ENCODE results near the gene ANO6.
"Not testable (repeated sequence)": the region's sequence is repeated elsewhere in the genome, so short reads cannot be mapped to it uniquely, and the experiment has no call there.

ANO6 gene

GRCh38 chr12:45215419-45216229, at the start of gene ANO6:
TSS of gene ANO6 (plus strand) at chr12:45216095. CDS start at chr12:45216322, 227 bp downstream.
- peak; percentile 60 for FAIRE-seq
- DNase-seq (ENCODE audit: low spot score): peak; percentile 74

GRCh38 chr12:45168976-45169375, 46.9 kb upstream of the ANO6 start:
- FAIRE-seq: no peak
- no peak for DNase-seq (ENCODE audit: low spot score)

DNA sequence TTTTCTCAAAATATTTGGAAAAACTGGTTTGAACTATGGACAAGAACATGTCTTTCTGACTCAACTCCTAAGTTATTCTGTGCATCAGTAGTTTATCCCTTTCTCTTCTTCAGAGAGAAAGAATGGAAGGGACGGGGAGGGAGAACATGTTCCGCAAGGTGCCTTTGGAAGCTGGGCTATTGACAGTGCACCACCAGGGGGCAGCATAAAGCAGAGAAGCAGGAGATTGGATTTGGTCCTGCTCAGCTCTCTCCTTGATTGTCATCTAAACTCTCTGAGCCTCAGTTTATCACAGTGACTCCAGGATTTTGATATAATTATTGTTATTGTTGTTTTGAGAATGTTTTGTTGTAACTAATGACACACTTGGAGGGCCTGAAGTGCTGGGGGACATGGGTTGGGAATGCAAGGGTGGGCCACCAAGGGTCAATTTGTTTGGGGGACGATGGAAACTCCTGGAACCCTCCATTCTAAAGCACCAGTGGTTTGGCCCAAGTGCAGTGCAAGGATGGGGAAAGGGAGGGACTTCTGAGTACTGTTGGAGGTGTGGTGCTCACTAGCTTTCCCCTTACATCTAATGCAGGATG, 45.3 kb upstream of the ANO6 start:
- peak; percentile 32 for DNase-seq (ENCODE audit: low spot score)
- FAIRE-seq: peak; percentile 38

GRCh38 chr12:45173293-45173692, 42.6 kb upstream of the ANO6 start:
- peak; percentile 30 for FAIRE-seq
- not testable (repeated sequence) for DNase-seq (ENCODE audit: low spot score)

DNA sequence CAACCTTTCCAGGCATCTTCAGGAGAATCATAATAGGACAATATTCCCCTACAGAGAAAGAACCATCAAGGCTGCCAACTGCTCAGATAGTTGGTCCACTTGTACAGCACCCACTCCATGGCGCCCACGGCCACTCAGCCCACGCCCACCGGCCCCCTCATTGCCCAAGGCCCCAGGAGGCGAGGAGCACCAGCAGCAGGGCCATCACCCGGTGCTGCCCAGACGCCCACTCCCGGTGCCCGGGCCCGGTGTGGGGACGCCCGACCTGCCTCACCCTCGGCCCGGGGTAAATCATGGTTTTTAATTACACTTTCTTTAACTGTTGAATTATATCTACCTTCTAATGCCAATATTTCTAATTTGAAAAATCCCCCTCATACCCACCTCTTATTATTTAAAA, 41.3 kb upstream of the ANO6 start:
- no peak for FAIRE-seq
- no peak for DNase-seq (ENCODE audit: low spot score)

DNA sequence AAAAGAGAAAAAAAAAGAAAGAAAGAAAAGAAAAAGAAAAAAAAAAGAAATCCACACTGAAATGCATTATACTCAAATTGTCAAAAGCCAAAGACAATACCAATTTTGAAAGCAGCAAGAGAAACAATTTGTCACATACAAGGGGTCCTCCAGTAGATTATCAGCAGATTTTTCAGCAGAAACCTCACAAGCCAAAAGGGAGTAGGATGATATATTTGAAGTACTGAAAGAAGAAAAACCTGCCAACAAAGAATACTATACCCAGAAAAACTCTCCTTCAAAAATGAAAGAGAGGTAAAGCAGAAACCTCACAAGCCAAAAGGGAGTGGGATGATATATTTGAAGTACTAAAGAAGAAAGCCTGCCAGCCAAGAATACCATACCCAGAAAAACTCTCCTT, 37.1 kb upstream of the ANO6 start:
- FAIRE-seq: no peak
- DNase-seq (ENCODE audit: low spot score): no peak

DNA sequence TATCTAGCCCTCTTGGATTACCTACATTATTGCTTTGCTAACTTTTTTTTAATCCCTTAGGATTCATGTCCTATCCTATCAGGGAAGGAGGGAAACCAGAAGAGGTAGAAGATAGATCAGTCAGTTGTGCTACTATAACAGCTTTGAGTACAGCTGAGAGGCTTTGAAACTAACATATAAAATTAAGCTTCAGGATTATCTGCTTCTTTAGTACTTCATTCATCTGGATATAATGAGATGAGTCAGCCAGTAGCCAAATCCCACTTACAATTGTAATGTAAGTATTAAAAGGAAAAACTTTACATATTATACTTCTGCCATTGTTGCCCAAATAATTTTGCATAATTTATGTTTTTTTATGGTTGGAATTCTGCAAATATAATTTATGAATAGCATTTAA, 33.4 kb upstream of the ANO6 start:
- DNase-seq (ENCODE audit: low spot score): no peak
- FAIRE-seq: no peak

GRCh38 chr12:45183246-45183645, 32.6 kb upstream of the ANO6 start:
- FAIRE-seq (no peak), DNase-seq (ENCODE audit: low spot score) (no peak)

- no peak for DNase-seq (ENCODE audit: low spot score)
- FAIRE-seq: no peak
Observed at GRCh38 chr12:45184147-45184963, 31.5 kb upstream of the ANO6 start.

GRCh38 chr12:45186762-45187161, 29.1 kb upstream of the ANO6 start:
- no peak for FAIRE-seq
- no peak for DNase-seq (ENCODE audit: low spot score)

DNA sequence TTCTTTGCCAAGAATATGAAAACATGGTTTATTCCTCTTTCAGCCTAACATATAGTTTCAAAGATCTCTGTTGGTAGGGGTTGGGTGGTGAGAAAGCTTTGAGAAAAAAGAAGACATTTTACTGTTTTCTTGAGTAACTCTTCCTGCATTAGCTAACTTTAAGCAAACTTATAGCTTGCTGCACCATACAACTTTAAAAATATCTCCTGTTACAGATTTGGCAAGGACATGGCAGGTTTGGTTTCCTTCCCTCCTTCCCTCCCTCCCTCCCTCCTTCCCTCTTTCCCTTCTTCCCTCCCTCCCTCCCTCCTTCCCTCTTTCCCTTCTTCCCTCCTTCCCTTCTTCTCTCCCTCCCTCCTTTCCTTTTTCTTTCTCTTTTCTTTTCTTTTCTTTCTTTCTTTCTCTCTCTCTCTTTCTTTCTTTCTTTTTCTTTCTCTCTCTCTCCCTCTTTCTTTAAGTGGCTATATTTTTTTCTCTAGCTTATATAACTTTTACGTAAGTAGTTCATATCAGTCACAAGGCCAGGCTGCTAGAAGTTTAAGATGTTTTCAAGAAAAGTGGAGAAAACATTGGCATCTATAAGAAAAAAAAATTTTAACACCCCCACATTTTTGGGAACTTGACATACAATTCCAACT, 26.0 kb upstream of the ANO6 start:
- FAIRE-seq: no peak
- no peak for DNase-seq (ENCODE audit: low spot score)

DNA sequence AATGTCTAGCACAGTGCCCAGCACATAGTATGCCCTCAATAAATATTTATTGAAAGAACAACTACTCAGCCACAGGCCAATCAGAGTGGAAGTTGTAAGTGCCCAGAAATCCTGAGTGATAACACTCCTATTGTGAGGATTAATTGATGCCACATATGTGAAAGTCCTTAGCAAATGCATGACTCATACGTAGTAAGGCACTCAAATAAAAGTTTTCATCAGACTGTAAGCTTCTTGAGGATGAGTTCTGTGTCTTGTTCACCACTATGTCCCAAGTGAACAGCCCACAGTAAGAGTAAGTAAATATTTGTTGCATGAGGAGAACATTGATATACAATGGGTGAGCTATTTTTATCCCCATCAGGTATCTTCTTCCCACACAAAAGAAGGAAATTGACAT, 24.7 kb upstream of the ANO6 start:
- no peak for FAIRE-seq
- DNase-seq (ENCODE audit: low spot score): peak; percentile 13

- DNase-seq (ENCODE audit: low spot score) (no peak), FAIRE-seq (no peak)
Observed at GRCh38 chr12:45192707-45193106, 23.2 kb upstream of the ANO6 start.

- FAIRE-seq (no peak), DNase-seq (ENCODE audit: low spot score) (no peak)
Observed at GRCh38 chr12:45200491-45201043, 15.3 kb upstream of the ANO6 start.

- no peak for FAIRE-seq
Observed at GRCh38 chr12:45203767-45204166, 12.1 kb upstream of the ANO6 start.

DNA sequence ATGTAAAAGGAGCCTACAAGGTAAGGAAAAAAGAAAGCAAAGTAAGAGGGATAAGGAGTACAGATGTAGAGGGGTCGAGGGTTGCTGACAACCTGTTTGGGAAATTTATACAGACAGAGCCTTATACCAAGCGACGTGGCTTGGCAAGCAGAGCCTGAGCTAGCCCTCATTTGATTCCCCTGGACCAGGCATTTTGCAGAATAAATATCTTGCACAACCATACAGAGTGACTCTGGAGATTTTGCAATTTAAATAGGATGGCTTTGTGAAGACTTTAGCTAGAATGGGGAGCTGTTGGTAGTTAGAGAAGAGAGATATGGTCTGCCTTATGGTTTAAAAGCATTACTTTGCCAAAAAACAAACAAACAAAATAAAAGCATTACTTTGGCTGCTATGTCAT, 11.1 kb upstream of the ANO6 start:
- DNase-seq (ENCODE audit: low spot score) (no peak), FAIRE-seq (no peak)

More at GRCh38 chr12:45203767-45204166, 12.1 kb upstream of the ANO6 start:
- DNase-seq (ENCODE audit: low spot score): no peak

DNA sequence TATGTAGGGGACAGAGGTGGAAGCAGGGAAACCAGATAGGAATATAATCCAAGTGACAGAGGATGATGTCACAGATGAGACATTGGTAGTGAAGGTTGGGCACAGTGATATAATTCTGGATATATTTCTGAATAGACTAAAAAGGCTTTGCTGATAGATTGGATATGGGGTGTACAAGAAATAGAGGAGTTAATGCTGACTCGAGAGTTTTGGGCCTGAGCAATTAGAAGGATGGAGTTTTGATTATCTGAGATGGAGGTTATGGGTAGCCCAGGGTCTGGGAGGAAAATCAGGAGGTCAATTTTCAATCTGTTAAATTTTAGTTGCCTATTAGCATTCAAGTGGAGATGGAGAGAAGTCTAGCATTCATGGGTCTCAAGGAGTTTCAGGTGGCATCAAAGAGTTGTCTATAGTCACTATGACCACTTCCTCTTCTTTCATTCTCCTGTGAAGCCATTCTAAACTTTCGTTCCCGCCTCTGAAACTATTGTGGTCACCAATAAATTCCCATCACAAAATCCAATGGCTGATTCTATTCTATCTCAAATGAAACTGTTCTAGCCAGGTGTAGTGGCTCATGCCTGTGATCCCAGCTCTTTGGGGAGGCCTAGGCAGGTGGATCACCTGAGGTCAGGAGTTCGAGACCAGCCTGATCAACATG, 10.6 kb upstream of the ANO6 start:
- DNase-seq (ENCODE audit: low spot score) (no peak), FAIRE-seq (no peak)

GRCh38 chr12:45208604-45209487, 7.0 kb upstream of the ANO6 start:
- DNase-seq (ENCODE audit: low spot score) (peak; percentile 33), FAIRE-seq (no peak)

GRCh38 chr12:45209784-45210183, 6.1 kb upstream of the ANO6 start:
- no peak for DNase-seq (ENCODE audit: low spot score)
- FAIRE-seq: no peak

GRCh38 chr12:45212064-45212463, 3.8 kb upstream of the ANO6 start:
- DNase-seq (ENCODE audit: low spot score) (no peak), FAIRE-seq (no peak)
